NCI-H2196 (cell line): ENCODE data around the gene FAM32A.

Source experiments
- DNase-seq: peaks from one replicate; lab custom pipeline; 2025; ENCODE audit not compliant: unreplicated experiment; lab: John Stamatoyannopoulos, UW

Gene FAM32A

GRCh38 chr19:16201011-16201391 lies 15.8 kb downstream of the FAM32A start:
- DNase-seq, result no peak

- DNase-seq, result no peak
These were observed 17.4 kb downstream of the FAM32A start for GRCh38 chr19:16202320-16203255.

GRCh38 chr19:16203256-16204004 lies 18.2 kb downstream of the FAM32A start:
- no peak for DNase-seq

GRCh38 chr19:16204005-16204294 lies 18.7 kb downstream of the FAM32A start:
- DNase-seq, result no peak

GRCh38 chr19:16205205-16206045 lies 20.2 kb downstream of the FAM32A start:
- DNase-seq, result no peak

GRCh38 chr19:16206046-16206605 lies 20.9 kb downstream of the FAM32A start:
- DNase-seq, result no peak

GRCh38 chr19:16206637-16207036 lies 21.4 kb downstream of the FAM32A start:
- DNase-seq, result no peak

GRCh38 chr19:16207063-16207462 lies 21.9 kb downstream of the FAM32A start:
- DNase-seq, result no peak

GRCh38 chr19:16207490-16208025 lies 22.3 kb downstream of the FAM32A start:
- DNase-seq, result no peak

GRCh38 chr19:16208064-16208759 lies 23.0 kb downstream of the FAM32A start:
- DNase-seq, result no peak

- DNase-seq, result no peak
These were observed 23.8 kb downstream of the FAM32A start for GRCh38 chr19:16208847-16209665.

- no peak for DNase-seq
These were observed 25.0 kb downstream of the FAM32A start for GRCh38 chr19:16210168-16210567.

- no peak for DNase-seq
These were observed 27.9 kb downstream of the FAM32A start for GRCh38 chr19:16213076-16213475.

GRCh38 chr19:16216744-16217670 lies 31.8 kb downstream of the FAM32A start:
- DNase-seq, result no peak

- no peak for DNase-seq
These were observed 32.7 kb downstream of the FAM32A start for GRCh38 chr19:16217716-16218451.

- DNase-seq, result no peak
These were observed 33.6 kb downstream of the FAM32A start for GRCh38 chr19:16218851-16219250.

GRCh38 chr19:16222806-16223205 lies 37.6 kb downstream of the FAM32A start:
- no peak for DNase-seq

- no peak for DNase-seq
These were observed 38.5 kb downstream of the FAM32A start for GRCh38 chr19:16223746-16224145.
